ENCODE results near the gene RABL3.

DNA sequence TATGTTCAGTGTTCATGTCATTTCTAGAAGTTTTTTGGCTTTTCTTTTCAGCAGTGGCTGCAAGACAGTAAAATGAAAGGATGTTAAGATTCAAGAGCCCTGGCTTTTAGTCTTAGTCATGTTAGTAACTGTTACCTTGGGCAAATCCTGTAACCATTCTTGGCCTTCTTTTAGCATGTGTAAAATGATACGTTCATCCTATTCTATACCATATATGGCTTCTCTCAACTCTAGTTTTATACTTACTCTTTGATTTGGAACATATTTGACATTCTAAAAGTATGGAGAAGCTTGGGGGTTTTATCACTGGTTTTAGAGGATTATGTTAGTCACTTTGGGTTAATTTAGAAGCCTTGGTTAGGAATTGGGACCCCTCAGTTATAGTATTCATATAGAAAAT is 20.3 kb upstream of the RABL3 start:
- no peak for TF ChIP-seq ISL1 (CRISPR knock-in tag; IDR thresholded peaks at IDR 0.05)
- no peak for TF ChIP-seq OSR1 (CRISPR knock-in tag; IDR thresholded peaks at IDR 0.05)

Measured in SK-N-SH treated with all-trans-retinoic acid at 6 μM for 48 hours (cell line).